Measurements from ENCODE around the gene VEGFA.
A peak's percentile ranks its signal among the peaks of the same experiment; 100 is the strongest.

The VEGFA gene

GRCh38 chr6:43826730-43827129 lies 56.7 kb downstream of the VEGFA start:
- TF ChIP-seq GATA3 (IDR thresholded peaks at IDR 0.05; ENCODE audit: low read depth, low read length), result no peak
- no peak for TF ChIP-seq GATA2 (IDR thresholded peaks at IDR 0.05; ENCODE audit: low read depth, low read length)

GRCh38 chr6:43827898-43828297 lies 57.9 kb downstream of the VEGFA start:
- TF ChIP-seq GATA3 (IDR thresholded peaks at IDR 0.05; ENCODE audit: low read depth, low read length) (no peak), GATA2 (IDR thresholded peaks at IDR 0.05; ENCODE audit: low read depth, low read length) (no peak)

DNA sequence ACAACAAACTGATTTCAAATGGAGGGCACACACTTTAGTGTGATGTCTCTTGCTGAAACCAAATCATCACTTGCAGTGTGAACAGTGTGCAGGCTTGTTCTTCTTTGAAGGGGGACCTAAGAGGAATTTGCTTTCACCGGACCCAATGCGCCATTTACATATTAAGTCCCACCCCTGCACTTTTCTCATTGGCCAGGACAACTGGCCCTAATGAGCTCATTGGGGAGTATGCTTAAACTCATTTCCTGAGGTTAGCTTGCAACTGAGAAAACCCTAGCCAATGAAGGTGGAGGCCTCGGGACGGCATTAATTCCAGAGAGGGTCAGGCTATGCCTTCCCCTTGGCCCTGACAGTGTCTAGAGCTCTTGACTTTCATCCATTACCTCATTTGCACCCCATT lies 58.7 kb downstream of the VEGFA start:
- TF ChIP-seq GATA3 (IDR thresholded peaks at IDR 0.05; ENCODE audit: low read depth, low read length), result no peak
- no peak for TF ChIP-seq GATA2 (IDR thresholded peaks at IDR 0.05; ENCODE audit: low read depth, low read length)

DNA sequence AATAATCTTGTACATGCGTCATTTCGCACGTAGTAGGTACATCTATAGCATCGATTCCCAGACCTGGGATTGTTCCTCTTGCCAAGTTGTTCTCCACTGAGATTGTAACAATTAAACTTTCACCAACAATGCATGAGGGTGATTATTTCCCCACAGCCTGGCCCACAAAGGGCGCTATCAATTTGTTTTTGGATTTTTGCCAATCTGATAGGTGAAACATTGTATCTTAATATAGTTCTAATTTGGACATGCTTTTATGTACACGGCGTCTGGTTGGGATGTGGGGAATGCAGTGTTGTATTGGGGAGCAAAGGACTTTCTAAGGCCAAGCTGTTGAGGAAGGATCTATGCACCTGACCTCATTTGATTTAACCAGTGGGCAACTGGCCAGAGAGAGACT lies 59.5 kb downstream of the VEGFA start:
- TF ChIP-seq GATA2 (IDR thresholded peaks at IDR 0.05; ENCODE audit: low read depth, low read length) (no peak), GATA3 (IDR thresholded peaks at IDR 0.05; ENCODE audit: low read depth, low read length) (0 out of 2 replicates have a peak, but pooled peaks have one; percentile 22)

DNA sequence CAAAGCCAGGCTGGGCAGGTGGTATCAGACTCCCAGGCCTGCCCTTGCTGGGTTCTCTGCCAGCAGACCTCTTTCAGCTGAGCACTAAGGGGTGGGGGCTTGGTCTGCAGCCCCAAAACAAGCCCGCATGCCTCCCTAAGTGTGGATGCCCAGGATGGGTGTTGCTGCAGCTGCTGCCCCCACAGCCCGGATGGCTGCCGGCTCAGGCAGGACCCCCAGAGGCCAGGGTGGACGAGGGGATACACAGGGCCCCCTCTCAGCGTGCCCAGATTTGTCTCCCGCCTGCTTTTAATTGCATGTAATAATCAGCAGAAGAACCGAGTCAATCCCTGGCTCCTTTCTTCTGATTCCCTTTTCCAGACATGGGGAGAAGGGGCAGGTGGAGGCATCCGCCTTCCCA lies 60.8 kb downstream of the VEGFA start:
- TF ChIP-seq GATA2 (IDR thresholded peaks at IDR 0.05; ENCODE audit: low read depth, low read length), result no peak
- TF ChIP-seq GATA3 (IDR thresholded peaks at IDR 0.05; ENCODE audit: low read depth, low read length), result no peak

DNA sequence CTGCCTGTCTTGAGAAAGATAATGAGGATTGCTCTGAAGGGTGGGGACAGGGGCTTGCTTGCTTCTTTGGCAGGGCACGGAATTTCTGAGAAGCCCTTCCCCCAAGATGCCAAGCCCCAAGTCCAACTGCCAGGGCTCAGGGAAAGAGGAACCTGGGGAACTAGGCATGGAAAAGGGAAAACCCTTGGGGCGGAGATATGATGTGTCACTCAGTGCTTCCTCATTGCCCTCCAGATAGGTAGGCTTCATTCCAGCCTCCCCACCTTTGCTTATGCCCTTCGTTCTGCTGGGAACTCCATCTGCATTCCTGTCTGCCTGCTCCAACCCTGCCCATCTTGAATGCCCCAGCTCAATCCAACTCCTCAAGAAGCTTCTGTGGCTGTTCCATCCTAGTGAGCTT lies 61.2 kb downstream of the VEGFA start:
- no peak for TF ChIP-seq GATA2 (IDR thresholded peaks at IDR 0.05; ENCODE audit: low read depth, low read length)

GRCh38 chr6:43833223-43833995 lies 63.4 kb downstream of the VEGFA start:
- 0 out of 2 replicates have a peak, but pooled peaks have one; percentile 9 for TF ChIP-seq GATA2 (IDR thresholded peaks at IDR 0.05; ENCODE audit: low read depth, low read length)
- TF ChIP-seq GATA3 (IDR thresholded peaks at IDR 0.05; ENCODE audit: low read depth, low read length), result no peak

DNA sequence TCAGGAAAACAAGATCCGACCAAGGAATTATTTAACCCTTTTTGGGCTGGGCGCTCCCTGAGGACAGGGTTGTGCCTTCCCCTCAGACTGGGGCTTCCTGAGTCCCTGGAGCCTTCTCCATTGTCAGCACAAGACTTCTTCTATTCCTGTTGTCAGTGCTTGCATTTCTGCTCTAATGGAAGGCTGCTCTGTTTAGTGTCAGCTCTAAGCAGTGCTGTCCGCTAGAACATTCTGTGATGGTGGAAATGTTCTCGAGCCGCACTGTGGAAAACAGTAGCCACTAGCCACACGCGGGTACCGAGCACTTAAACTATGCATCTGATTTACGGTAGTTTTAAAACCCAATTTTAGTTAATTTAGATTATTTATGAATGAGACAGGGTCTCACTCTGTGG lies 64.0 kb downstream of the VEGFA start:
- TF ChIP-seq GATA2 (IDR thresholded peaks at IDR 0.05; ENCODE audit: low read depth, low read length), result no peak
- no peak for TF ChIP-seq GATA3 (IDR thresholded peaks at IDR 0.05; ENCODE audit: low read depth, low read length)

- TF ChIP-seq GATA2 (IDR thresholded peaks at IDR 0.05; ENCODE audit: low read depth, low read length), result no peak
- no peak for TF ChIP-seq GATA3 (IDR thresholded peaks at IDR 0.05; ENCODE audit: low read depth, low read length)
Observed at GRCh38 chr6:43834528-43835155, 64.6 kb downstream of the VEGFA start.

DNA sequence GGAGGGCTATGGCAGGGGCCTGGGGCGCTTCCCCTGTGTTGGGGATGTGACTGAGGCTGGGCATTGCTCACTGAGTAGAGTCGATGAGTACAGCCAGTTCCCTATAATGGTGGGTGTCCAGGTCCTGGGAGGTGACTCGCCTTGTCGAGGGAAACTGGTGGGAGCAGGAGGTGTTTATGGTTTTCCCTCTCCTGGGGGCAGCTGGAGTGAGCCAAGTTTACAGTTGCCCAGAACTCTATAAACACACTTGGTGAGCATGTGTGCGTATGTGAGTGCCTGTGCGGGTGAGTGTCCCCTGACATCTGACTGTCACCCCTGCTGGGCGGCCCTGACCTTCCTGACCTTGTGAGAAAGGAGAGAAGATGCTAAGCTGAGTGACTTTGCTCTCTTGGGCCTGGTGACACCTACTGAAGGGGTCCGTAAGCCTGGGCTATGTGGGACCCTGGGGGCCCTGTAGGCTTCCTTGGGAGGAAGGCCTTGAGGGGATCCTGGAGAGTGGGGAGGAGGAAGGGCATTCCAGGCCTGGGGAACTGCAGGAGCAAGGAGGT lies 65.9 kb downstream of the VEGFA start:
- TF ChIP-seq GATA3 (IDR thresholded peaks at IDR 0.05; ENCODE audit: low read depth, low read length) (no peak), GATA2 (IDR thresholded peaks at IDR 0.05; ENCODE audit: low read depth, low read length) (no peak)
